NB4 (cell line): Measurements from ENCODE around the gene NYAP2.

ENCODE experiments used
- DNase-seq: peaks from one replicate; pipeline ENCODE4 v3.0.0; 2010; ENCODE audit warnings: low read depth
- H3K4me3 ChIP-seq: one replicate; pipeline ENCODE4 v1.5.1; 2011; ENCODE audit warnings: mild to moderate bottlenecking, low read depth, low read length, moderate library complexity
- MYC ChIP-seq: IDR thresholded peaks from 2 replicates; pipeline ENCODE4 v1.6.1; 2011; ENCODE audit warnings: low read depth, low read length
- POLR2A ChIP-seq: IDR thresholded peaks from 2 replicates; pipeline ENCODE4 v1.6.1; 2011; ENCODE audit warnings: mild to moderate bottlenecking; ENCODE audit not compliant: insufficient read length; ENCODE audit errors: extremely low read depth
- TF ChIP-seq, protein P1 (sequence below): IDR thresholded peaks from one replicate; pipeline ENCODE4 v1.5.1; 2012; ENCODE audit warnings: low read depth, low read length
- TF ChIP-seq, protein P2 (sequence below): IDR thresholded peaks from 2 replicates; pipeline ENCODE4 v1.6.1; 2011; ENCODE audit warnings: low read depth, low read length

Gene NYAP2

DNA sequence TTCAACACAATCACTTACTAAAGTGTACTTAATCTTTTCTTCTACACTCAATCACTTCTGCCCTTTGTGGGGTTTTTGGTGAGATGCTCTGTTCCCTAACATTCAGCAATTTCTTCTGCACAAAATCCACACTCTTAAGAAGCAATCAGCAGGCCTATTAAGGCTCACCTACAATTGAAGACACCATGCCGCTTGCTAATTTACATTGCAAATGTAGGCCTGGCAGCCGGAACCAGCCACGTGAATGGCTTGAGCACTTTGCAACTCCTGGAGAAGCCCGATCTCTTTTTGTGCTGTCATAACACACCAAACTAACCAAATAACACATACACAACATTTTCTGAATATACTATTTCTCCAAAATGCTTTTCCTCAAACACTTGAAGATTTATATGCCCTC, 66.3 kb downstream of the NYAP2 start:
- TF ChIP-seq, protein P1, sequence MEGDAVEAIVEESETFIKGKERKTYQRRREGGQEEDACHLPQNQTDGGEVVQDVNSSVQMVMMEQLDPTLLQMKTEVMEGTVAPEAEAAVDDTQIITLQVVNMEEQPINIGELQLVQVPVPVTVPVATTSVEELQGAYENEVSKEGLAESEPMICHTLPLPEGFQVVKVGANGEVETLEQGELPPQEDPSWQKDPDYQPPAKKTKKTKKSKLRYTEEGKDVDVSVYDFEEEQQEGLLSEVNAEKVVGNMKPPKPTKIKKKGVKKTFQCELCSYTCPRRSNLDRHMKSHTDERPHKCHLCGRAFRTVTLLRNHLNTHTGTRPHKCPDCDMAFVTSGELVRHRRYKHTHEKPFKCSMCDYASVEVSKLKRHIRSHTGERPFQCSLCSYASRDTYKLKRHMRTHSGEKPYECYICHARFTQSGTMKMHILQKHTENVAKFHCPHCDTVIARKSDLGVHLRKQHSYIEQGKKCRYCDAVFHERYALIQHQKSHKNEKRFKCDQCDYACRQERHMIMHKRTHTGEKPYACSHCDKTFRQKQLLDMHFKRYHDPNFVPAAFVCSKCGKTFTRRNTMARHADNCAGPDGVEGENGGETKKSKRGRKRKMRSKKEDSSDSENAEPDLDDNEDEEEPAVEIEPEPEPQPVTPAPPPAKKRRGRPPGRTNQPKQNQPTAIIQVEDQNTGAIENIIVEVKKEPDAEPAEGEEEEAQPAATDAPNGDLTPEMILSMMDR, result no peak
- TF ChIP-seq, protein P2, sequence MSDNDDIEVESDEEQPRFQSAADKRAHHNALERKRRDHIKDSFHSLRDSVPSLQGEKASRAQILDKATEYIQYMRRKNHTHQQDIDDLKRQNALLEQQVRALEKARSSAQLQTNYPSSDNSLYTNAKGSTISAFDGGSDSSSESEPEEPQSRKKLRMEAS, result no peak
- TF ChIP-seq POLR2A, result no peak
- no peak for TF ChIP-seq MYC
- no peak overlapping the region for H3K4me3 ChIP-seq
- no peak for DNase-seq

DNA sequence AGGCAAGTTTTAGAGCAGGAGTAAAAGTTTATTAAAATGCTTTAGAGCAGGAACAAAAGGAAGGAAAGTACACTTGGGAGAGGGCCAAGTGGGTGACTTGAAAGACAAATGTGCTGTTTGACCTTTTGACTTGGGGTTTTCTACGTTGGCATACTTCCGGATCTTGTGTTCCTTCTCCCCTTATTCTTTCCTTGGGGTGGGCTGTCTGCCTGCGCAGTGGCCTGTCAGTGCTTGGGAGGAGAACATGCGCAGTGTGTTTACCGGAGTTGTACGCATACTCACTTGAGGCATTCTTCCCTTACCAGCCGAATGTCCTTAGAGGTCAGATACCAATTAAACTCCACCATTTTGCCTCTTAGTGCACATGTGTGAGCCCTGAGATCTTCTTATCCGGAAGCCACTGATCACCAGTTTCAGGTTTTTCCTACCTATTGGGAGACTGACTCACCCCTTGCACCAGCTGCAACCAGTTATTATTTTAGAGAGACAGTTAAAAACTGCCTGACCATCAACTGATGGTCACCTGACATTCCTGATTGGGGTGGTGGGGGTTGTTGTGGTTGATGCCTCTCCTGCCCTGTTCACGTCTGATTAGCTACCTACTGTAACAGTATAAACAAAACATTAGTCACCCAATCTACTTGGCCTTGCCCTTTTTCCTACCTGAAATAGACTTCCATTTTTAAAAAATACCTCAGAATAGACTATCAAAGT, 67.5 kb downstream of the NYAP2 start:
- no peak for DNase-seq

GRCh38 chr2:225468131-225468530, 68.6 kb downstream of the NYAP2 start:
- no peak overlapping the region for H3K4me3 ChIP-seq
- no peak for DNase-seq
- TF ChIP-seq, protein P2, result no peak
- TF ChIP-seq POLR2A, result no peak

More for the DNA sequence above, 67.5 kb downstream of the NYAP2 start:
- no peak overlapping the region for H3K4me3 ChIP-seq
- TF ChIP-seq, protein P2, result no peak
- TF ChIP-seq, protein P1, result no peak
- TF ChIP-seq MYC, result no peak

GRCh38 chr2:225471039-225471438, 71.5 kb downstream of the NYAP2 start:
- TF ChIP-seq MYC (no peak), POLR2A (no peak)
- TF ChIP-seq, protein P2, result no peak
- TF ChIP-seq, protein P1, result no peak
- DNase-seq, result no peak
- H3K4me3 ChIP-seq, result no peak overlapping the region

DNA sequence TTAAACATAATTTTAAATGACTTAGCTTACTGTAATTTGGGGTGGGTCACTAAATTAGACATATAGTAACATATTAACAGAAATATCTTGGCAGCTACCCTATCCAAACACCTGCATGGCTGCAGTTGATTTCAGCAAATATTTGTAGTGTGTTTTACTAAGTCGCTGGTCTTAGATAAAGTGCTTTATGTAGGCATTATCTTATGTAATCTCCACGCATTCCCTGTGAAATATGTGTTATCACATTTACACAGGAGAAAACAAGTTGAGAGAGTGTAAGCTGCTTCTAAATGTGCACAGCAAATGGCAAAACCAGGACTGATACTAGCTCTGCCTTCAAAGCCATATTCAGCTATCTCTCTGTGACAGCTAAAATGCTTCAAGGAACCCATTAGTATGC, 72.0 kb downstream of the NYAP2 start:
- no peak for DNase-seq
- TF ChIP-seq, protein P1, result no peak
- TF ChIP-seq, protein P2, result no peak
- TF ChIP-seq MYC (no peak), POLR2A (no peak)
- H3K4me3 ChIP-seq, result no peak overlapping the region

DNA sequence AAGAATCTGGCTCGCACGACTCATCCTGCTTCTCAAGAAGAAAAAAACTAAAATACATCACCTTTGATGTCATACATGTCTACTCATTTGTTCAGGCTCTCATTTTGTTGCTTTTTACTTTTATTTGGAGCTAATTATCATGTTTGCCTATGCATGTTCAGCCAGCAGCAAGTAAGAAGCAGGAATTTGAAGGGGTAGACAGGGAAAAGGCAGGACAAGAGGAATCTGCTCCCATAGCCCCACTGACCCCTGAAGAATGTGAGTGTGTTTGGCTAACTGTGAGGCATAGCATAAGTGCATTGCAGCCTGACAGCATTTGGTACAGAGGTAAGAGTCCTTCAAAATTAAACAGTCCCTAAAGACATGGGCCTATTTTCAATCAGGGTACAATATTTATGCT, 72.7 kb downstream of the NYAP2 start:
- H3K4me3 ChIP-seq, result no peak overlapping the region
- no peak for TF ChIP-seq POLR2A
- TF ChIP-seq, protein P1, result no peak
- TF ChIP-seq, protein P2, result no peak
- no peak for DNase-seq
